HepG2 (cell line): ENCODE results near the gene RERE.

Experiments
- CREB1 ChIP-seq, 2 experiments: fragments of 450-650 bp in 1 of 2; IDR thresholded peaks; 2 replicates each; pipeline ENCODE4 v1.6.1; 2016 to 2017; ENCODE audit warnings: control low read depth in 1 of 2, mild to moderate bottlenecking in 1 of 2, missing compliant biosample characterization in 1 of 2, missing genetic modification characterization in 1 of 2
- KLF15 ChIP-seq: sonication (generic); formaldehyde crosslinking; IDR thresholded peaks from 2 replicates; pipeline ENCODE4 v1.8.1; 2023; ENCODE audit warnings: borderline replicate concordance, mild to moderate bottlenecking, inconsistent platforms, missing genetic modification reagents, mixed read lengths
- KLF9 ChIP-seq: IDR thresholded peaks from 2 replicates; pipeline ENCODE4 v1.6.1; 2016; ENCODE audit warnings: low read depth
- NAIF1 ChIP-seq: sonication (generic); formaldehyde crosslinking; IDR thresholded peaks from 2 replicates; pipeline ENCODE4 v1.5.0; 2020; ENCODE audit warnings: mild to moderate bottlenecking, missing genetic modification reagents, borderline replicate concordance
- TAF1 ChIP-seq: sonication (generic); formaldehyde crosslinking; IDR thresholded peaks from 2 replicates; pipeline ENCODE4 v1.4.0; 2020; ENCODE audit warnings: missing genetic modification reagents
- ZNF30 ChIP-seq: sonication (generic); formaldehyde crosslinking; IDR thresholded peaks from 2 replicates; pipeline ENCODE4 v1.5.0; 2020; ENCODE audit warnings: mild to moderate bottlenecking, missing genetic modification reagents
- ZNF724P ChIP-seq: sonication (generic); formaldehyde crosslinking; IDR thresholded peaks from 2 replicates; pipeline ENCODE4 v1.8.0; 2022; ENCODE audit warnings: missing genetic modification reagents, borderline replicate concordance
- ZSCAN20 ChIP-seq: sonication (generic); formaldehyde crosslinking; IDR thresholded peaks from 2 replicates; pipeline ENCODE4 v1.4.0; 2020; ENCODE audit warnings: missing genetic modification reagents, mild to moderate bottlenecking, borderline replicate concordance
- TF ChIP-seq, protein P1 (sequence below): sonication (generic); formaldehyde crosslinking; IDR thresholded peaks from 2 replicates; pipeline ENCODE4 v1.4.0; 2020; ENCODE audit warnings: mild to moderate bottlenecking, missing genetic modification reagents
- TF ChIP-seq, protein P2 (sequence below): sonication (generic); formaldehyde crosslinking; IDR thresholded peaks from 2 replicates; pipeline ENCODE4 v1.5.0; 2020; ENCODE audit warnings: mild to moderate bottlenecking, missing genetic modification reagents, moderate library complexity
- TF ChIP-seq, protein P3 (sequence below): sonication (generic); formaldehyde crosslinking; IDR thresholded peaks from 2 replicates; pipeline ENCODE4 v1.4.0; 2020; ENCODE audit warnings: missing genetic modification reagents, mild to moderate bottlenecking, borderline replicate concordance
- TF ChIP-seq, protein P4 (sequence below): sonication (generic); formaldehyde crosslinking; IDR thresholded peaks from 2 replicates; pipeline ENCODE4 v1.5.1; 2020; ENCODE audit warnings: missing genetic modification reagents, mild to moderate bottlenecking, borderline replicate concordance
- TF ChIP-seq, protein P5 (sequence below): sonication (generic); formaldehyde crosslinking; IDR thresholded peaks from 2 replicates; pipeline ENCODE4 v1.4.0; 2020; ENCODE audit warnings: missing genetic modification reagents

DNA sequence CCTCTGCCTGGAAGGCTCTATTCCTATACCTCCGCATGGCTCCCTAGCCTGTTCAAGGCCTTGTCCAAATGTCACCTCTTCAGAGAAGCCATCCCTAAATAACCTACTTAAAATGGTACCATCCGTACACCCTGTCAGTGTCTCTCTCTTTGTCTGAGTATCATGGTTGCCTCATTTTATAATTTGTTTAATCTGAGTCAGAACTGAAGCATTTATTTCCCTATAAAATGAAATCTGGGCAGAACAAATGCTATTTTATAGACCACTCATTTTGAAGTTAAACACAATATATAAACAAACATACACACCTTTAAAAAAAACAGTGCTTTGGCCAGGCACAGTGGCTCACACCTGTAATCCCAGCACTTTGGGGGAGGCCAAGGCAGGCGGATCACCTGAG is 30.2 kb downstream of the RERE start:
- TF ChIP-seq, protein P1, sequence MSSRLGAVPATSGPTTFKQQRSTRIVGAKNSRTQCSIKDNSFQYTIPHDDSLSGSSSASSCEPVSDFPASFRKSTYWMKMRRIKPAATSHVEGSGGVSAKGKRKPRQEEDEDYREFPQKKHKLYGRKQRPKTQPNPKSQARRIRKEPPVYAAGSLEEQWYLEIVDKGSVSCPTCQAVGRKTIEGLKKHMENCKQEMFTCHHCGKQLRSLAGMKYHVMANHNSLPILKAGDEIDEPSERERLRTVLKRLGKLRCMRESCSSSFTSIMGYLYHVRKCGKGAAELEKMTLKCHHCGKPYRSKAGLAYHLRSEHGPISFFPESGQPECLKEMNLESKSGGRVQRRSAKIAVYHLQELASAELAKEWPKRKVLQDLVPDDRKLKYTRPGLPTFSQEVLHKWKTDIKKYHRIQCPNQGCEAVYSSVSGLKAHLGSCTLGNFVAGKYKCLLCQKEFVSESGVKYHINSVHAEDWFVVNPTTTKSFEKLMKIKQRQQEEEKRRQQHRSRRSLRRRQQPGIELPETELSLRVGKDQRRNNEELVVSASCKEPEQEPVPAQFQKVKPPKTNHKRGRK (CRISPR knock-in tag): no peak
- TF ChIP-seq KLF15 (CRISPR knock-in tag) (no peak), KLF9 (CRISPR knock-in tag) (no peak), ZNF724P (CRISPR knock-in tag) (no peak), CREB1 (IDR thresholded peaks at IDR 0.05) (no peak), CREB1 (CRISPR knock-in tag; IDR thresholded peaks at IDR 0.05) (no peak), ZNF30 (CRISPR knock-in tag) (no peak), TAF1 (no peak), ZSCAN20 (CRISPR knock-in tag) (no peak), NAIF1 (CRISPR knock-in tag) (no peak)
- TF ChIP-seq, protein P2, sequence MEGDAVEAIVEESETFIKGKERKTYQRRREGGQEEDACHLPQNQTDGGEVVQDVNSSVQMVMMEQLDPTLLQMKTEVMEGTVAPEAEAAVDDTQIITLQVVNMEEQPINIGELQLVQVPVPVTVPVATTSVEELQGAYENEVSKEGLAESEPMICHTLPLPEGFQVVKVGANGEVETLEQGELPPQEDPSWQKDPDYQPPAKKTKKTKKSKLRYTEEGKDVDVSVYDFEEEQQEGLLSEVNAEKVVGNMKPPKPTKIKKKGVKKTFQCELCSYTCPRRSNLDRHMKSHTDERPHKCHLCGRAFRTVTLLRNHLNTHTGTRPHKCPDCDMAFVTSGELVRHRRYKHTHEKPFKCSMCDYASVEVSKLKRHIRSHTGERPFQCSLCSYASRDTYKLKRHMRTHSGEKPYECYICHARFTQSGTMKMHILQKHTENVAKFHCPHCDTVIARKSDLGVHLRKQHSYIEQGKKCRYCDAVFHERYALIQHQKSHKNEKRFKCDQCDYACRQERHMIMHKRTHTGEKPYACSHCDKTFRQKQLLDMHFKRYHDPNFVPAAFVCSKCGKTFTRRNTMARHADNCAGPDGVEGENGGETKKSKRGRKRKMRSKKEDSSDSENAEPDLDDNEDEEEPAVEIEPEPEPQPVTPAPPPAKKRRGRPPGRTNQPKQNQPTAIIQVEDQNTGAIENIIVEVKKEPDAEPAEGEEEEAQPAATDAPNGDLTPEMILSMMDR: no peak
- TF ChIP-seq, protein P3, sequence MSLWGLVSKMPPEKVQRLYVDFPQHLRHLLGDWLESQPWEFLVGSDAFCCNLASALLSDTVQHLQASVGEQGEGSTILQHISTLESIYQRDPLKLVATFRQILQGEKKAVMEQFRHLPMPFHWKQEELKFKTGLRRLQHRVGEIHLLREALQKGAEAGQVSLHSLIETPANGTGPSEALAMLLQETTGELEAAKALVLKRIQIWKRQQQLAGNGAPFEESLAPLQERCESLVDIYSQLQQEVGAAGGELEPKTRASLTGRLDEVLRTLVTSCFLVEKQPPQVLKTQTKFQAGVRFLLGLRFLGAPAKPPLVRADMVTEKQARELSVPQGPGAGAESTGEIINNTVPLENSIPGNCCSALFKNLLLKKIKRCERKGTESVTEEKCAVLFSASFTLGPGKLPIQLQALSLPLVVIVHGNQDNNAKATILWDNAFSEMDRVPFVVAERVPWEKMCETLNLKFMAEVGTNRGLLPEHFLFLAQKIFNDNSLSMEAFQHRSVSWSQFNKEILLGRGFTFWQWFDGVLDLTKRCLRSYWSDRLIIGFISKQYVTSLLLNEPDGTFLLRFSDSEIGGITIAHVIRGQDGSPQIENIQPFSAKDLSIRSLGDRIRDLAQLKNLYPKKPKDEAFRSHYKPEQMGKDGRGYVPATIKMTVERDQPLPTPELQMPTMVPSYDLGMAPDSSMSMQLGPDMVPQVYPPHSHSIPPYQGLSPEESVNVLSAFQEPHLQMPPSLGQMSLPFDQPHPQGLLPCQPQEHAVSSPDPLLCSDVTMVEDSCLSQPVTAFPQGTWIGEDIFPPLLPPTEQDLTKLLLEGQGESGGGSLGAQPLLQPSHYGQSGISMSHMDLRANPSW (CRISPR knock-in tag): no peak
- TF ChIP-seq, protein P4, sequence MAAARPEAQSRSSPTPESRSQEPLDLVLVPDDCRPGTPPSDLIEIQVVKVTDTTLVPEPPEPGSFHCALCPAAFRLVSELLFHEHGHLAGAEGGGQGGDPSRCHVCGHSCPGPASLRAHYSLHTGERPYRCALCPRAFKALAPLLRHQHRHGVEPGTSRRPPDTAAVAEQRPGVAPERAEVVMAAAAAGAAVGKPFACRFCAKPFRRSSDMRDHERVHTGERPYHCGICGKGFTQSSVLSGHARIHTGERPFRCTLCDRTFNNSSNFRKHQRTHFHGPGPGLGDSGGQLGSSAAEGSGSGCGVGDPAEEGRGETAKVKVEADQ: no peak
- TF ChIP-seq, protein P5, sequence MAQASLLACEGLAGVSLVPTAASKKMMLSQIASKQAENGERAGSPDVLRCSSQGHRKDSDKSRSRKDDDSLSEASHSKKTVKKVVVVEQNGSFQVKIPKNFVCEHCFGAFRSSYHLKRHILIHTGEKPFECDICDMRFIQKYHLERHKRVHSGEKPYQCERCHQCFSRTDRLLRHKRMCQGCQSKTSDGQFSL (CRISPR knock-in tag): no peak
